GM18858 (cell line): ENCODE measurements around the gene ZBTB7B.
"Not testable (repeated sequence)": the region's sequence is repeated elsewhere in the genome, so short reads cannot be mapped to it uniquely, and the experiment has no call there.

Experiments
- ATAC-seq: cut with Tn5 transposase; IDR thresholded peaks from one replicate; pipeline ENCODE4 v1.9.1; 2021; ENCODE audit not compliant: unreplicated experiment

Gene ZBTB7B

DNA sequence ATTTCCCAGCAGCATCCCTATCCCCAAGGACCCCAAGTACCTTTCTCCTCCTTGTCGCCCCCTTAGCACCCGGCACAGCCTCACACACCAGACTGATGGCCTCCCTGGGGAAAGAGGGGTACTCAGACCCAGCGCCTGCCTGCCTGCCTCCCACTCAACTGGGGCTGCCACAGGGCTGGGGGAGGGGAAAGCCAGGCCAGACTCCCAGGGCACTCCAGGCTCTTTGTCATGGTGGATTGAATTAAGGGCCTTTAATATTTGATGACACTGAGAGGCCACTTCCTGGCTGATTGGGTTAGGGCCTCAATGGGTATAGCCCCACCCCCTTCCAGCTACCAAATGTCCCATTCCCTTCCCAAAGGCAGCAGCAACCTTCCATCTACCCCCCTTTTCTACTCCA lies 33.9 kb upstream of the ZBTB7B start:
- ATAC-seq, result no peak

DNA sequence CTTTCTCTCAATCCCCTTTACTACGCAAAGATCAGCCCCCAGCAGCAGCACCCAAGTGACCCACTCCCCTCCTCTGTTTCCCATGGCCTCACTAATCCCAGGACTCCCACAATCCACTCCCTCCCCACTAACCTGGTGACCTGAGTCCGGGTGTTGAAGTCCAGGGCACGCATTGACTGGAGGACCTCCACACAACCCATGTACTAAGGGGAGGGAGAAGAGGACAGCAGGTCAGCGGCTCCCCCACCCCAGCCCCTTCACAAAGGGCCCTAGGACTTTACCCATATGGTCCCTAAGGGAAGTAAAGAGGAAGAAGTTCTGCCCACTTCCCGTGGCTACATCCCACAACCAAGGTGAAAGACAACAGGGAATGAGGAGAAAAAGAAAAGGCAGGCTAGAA lies 33.4 kb upstream of the ZBTB7B start:
- ATAC-seq, result no peak

- ATAC-seq, result no peak
Measured at GRCh38 chr1:154969860-154970452, 32.6 kb upstream of the ZBTB7B start.

GRCh38 chr1:154970631-154971340 lies 31.8 kb upstream of the ZBTB7B start, which contains the start of gene SHC1:
Gene SHC1 (minus strand): TSS chr1:154970747. CDS start chr1:154970526, 221 bp downstream.
- ATAC-seq, result no peak

GRCh38 chr1:154971341-154971998 lies 31.1 kb upstream of the ZBTB7B start:
- ATAC-seq, result no peak

DNA sequence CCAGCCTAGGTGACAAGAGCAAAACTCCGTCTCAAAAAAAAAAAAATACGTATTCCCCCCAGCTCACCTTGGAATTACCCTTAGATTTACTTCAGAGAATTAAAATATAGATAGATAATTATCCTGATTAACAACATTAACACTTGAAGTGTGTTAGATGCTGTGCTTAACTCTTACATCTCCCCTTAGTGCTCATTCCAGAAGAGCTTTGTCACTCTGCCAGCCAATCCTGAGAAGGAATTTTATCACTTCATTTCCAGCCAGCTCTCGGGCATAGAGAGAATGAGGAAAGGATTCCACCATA lies 30.4 kb upstream of the ZBTB7B start:
- no peak for ATAC-seq

DNA sequence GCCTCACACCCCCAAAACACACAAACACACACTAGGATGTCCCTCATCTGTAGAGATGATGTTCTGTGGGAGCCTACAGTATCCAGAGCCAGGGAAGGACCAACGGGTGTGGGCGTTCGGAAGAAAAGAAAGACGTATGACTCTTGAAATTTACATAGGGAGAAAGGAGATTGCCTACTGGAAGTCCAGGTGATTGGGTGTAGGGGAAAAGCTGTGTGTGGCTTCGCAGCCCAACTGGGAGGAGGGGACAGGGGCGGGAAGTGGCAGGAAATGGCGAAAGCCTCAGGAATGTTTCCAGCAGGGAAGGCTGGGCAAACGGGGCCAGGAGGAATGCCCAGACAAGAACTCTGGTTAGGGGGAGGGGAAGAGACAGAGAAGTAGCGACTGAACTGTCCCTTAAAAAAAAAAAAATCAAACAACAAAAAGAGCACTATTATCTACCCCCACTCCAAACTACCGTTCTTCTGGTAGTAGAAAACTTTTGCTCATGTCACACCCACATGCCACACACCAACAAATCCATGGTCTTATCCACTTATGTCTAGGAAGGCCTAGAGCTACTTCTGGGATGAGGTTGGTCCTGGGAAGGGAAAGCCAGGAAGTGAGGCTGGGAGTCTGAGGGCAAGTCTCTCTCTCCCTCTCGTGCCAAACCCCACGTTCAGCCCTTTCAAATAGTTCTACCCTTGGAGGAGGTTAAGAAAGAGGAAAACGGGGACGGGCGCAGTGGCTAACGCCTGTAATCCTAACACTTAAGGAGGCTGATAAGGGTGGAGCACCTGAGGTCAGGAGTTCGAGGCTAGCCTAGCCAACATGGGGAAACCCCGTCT lies 29.9 kb upstream of the ZBTB7B start:
- no peak for ATAC-seq

- no peak for ATAC-seq
Measured at GRCh38 chr1:154973344-154974101, 29.1 kb upstream of the ZBTB7B start.

GRCh38 chr1:154974102-154974807 lies 28.3 kb upstream of the ZBTB7B start, which contains the start of gene CKS1B:
Gene CKS1B (plus strand): TSS chr1:154974681. CDS start chr1:154974746, 65 bp downstream.
- peak; percentile 74 for ATAC-seq

GRCh38 chr1:154974808-154975408 lies 27.7 kb upstream of the ZBTB7B start:
- peak; percentile 26 for ATAC-seq

GRCh38 chr1:154975409-154976059 lies 27.1 kb upstream of the ZBTB7B start:
- ATAC-seq, result no peak

DNA sequence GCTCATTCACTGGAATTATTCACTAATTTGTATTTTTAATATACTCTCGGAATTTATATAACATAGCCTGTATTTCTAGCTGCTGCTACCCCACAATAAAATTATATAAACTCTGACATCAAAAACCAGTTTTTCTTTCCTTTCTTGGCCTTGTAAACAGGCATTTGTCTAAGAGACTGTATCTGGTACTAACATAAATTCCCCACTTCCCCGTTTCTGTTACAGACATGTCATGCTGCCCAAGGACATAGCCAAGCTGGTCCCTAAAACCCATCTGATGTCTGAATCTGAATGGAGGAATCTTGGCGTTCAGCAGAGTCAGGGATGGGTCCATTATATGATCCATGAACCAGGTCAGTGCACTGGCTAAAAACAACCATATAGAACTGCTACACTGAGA lies 24.8 kb upstream of the ZBTB7B start:
- not testable (repeated sequence) for ATAC-seq

GRCh38 chr1:154978360-154978759 lies 24.2 kb upstream of the ZBTB7B start:
- ATAC-seq, result no peak

DNA sequence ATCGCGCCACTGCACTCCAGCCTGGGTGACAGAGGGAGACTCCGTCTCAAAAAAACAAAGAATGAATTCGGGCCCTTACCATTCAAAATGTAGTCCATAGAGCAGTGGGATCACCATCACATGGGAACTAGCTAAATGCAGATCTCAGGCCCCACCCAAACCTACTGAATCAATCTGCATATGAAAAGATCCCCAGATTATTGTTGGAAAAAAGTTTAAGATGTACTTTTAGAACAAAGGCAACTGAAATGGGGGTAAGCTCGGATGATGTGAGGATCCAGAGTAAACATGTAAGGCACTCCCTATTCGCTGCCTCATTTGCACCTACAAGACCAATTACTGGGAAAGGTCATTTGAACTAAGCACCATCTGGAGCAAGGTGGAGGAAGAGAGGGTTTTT lies 20.3 kb upstream of the ZBTB7B start:
- no peak for ATAC-seq

DNA sequence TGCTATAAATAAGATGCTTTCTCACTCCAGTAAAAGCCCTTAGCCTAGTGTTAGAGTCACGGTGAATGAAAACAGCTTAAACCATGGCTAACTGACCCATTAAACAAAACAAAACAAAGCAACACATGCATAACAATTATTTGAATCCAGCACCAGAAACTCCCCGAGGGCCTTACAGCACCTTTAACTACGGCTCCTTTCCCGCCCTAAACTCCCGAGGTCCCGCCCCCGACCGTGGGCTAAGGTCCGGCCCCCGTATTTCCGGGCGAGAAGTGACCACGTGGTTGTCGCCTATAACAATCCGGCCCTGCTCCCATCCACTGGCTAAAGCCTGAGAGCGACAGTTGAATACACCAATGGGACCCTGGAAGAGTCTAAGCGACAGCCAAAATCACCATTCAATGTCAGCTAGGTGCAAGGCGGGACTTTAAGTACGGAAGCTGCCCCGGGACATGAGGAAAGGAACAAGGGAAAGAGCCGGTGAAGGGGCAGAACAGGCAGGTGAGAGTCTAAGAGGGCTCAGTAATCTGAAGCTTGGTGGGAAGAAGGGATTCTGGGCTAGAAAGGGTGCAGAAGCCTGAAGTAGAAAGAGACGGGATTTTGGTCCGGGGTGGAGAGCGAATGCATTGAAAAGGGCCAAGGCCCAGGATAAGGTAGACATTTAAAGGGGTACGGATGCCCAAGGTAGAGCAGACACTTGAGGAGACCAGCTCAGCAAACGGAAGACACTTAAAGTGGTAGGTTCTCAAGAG lies 19.5 kb upstream of the ZBTB7B start, which contains the start of gene FLAD1:
FLAD1 (plus strand) TSS at position 448 of the 752 bp plus-strand sequence. CDS start 351 bp downstream, outside the sequence.
- peak; percentile 95 for ATAC-seq

GRCh38 chr1:154983776-154984466 lies 18.7 kb upstream of the ZBTB7B start:
- no peak for ATAC-seq

DNA sequence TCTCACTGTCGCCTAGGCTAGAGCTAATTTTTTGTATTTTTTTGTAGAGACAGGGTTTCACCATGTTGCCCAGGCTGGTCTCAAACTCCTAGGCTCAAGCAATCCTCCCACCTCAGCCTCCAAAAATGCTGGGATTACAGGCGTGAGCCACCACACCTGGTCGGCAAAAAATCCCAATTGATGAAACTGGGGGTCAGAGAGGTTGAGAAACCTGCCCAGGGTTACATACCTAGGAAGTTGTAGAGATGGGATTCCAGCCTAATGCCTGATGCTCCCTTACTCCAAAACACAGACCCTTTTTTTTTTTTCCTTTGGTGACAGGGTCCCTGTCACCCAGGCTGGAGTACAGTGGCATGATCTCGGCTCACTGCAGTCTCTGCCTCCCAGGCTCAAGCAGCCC lies 15.9 kb upstream of the ZBTB7B start:
- not testable (repeated sequence) for ATAC-seq

DNA sequence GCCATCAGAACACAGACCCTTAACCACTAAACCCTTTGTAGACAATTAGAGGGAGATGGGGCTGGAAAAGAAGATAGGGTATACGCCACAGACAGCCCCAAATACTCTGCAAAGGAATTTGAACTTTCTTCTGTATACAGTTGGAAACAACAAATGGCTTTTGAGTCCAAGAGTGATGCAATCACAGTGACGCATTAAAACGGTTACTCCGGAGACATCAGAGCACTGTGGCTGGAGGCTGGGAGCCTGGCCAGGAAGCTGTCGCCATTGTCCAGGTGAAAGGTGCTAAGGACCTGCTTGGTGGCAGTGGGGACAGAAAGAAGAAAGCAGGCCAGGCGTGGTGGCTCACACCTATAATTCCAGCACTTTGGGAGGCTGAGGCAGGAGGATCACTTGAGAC lies 15.3 kb upstream of the ZBTB7B start:
- no peak for ATAC-seq
